GM20431 (cell line): ENCODE results near the gene PTPN14.
"Not testable (repeated sequence)": the region's sequence is repeated elsewhere in the genome, so short reads cannot be mapped to it uniquely, and the experiment has no call there.

Experiments used
- in situ Hi-C: fragments of 300-500 bp; cut with MseI, MboI; formaldehyde crosslinking; loops from one replicate; pipeline ENCODE4 v1.15.0; 2020; ENCODE audit warnings: low sequenced_read_pairs; ENCODE audit not compliant: unreplicated experiment

The PTPN14 gene

DNA sequence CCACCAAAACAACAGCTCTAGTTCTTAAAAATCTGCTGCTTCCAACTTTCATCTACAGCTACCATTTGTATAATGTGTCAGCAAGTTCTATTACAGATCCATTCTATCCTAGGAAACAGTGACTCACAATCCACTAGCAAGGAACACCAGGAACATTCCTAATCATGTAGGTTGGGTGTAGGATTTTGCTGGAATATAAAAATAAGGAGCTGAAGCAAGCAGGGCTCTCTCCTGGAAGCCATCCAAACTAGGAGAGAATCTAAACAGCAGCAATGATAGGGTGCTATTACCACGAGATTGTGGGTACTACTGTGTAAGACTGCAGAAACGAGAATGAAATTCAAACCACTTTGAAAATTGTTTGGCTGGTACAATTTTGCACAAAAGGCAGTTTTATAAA is 135.0 kb downstream of the PTPN14 start:
- in situ Hi-C loops: no loop called here

DNA sequence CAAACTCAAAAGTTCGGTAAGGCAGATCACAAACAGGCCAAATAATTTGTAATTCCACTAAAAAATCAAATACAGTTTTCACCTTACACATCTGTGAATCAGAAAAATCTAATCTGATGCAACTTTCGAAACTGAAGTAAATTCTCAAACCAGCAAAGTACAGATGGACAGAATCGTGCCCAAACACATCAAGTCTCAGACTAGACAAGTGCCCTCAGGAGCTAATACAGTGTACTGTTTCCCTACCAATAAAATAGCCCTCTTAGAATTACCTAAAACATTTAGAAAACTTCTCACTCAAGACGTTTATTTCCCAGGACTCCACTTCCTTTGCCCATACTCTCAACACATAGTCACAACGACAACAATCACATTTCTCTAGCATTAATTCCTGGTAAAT is 136.3 kb downstream of the PTPN14 start:
- in situ Hi-C loops: no loop called here

DNA sequence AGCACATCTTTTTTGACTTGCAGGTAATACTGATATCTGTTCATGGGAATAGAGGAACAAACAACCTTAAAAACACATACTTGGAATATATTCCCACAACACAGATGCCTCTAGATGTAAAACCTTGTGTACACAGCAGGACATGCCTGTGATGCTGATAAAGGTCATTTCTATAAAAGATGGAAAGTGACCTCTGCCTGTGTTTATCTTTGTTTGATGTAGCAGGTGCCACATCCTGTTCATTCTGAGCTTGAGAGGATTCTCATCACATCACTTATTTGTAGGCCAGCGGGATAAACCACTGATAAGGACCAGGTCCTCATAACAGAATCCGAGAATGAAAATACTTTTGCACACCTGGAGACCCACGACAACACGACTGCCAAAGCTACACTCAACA is 136.7 kb downstream of the PTPN14 start:
- in situ Hi-C loops: no loop called here

DNA sequence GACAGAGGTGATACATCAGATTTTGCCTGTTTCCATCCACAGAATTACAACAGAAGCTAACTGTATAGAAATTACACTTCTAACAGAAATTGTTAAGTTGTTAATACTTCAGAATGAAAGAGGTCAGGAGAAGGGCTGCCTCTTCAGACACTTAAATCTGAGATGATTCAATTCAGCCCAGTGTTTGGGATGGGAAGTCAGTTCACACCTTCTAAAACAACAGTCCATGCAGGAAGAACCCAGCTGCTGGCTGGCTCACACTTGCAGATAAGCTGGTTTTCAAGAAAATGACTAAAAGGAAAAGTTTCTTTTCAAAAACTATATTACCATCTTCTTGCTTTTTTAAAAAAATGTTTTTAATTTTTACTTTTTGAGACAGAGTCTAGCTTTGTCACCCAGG is 138.1 kb downstream of the PTPN14 start:
- in situ Hi-C loops: no loop called here

DNA sequence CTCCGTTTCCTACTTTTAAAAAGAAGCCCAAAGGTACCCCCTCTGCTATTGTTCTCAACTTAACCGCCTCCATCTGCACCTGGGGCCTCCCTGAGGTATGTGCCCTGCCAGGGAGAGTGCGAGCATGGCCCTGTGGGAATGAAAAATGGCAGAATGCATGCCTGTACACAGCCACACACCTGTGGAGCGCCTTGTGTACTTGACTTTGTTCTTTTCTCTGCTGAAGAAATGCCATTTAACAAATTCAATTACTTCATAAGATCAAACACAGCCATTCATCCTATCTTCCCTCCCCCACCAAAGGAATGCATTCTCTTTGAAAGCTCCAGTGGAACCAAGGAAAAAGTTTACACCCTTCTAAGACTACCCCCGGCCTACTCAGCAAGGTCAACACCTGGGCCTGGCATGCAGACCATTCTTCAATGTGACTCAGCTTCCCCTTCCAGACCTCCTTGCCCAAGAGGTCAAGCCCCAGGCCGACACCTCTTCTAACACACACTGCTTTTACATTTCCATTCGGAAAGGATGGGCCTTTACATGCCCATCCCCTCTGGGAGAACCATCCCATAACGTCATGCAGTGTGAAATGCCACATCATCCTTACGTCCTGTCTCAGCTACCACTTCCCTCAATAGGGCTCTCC is 146.7 kb downstream of the PTPN14 start:
- in situ Hi-C loops: no loop called here

DNA sequence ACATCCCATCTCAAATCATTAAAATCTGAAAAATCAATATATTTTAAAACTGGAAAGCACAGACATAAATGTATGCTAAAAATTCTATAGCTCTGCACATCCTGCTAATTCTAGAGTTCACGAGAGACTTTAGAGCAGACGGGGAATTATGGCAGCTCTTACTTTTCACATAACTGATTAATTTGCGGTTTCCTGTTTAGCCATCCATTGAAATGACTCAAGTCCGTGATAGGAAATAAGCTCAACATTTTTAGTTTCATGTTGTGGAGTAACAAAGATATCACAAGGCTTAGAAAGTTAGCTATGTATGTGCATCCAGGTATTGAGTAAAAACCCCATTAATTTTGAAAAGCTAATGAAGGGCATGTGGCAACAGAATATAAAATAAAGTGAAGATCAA is 147.2 kb downstream of the PTPN14 start:
- in situ Hi-C loops: no loop called here

DNA sequence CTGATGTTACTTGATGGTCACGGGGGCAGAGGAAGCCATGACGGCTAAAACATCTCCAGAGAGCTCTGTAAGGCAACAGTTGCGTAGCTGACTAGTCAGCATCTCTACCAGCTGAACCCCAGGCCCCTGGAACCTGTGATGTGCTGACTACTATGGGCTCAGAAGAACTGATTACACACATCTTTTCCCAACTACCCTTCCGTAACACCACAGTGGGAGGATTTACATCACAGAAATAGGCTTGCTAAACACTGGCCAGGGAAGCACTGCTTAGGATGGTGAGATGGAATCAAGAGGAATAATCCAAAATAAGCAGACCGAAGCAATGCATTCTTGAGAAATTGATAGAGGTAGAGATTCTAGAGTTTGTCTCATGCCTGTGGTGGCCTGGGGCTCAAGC is 148.0 kb downstream of the PTPN14 start:
- in situ Hi-C loops: no loop called here

DNA sequence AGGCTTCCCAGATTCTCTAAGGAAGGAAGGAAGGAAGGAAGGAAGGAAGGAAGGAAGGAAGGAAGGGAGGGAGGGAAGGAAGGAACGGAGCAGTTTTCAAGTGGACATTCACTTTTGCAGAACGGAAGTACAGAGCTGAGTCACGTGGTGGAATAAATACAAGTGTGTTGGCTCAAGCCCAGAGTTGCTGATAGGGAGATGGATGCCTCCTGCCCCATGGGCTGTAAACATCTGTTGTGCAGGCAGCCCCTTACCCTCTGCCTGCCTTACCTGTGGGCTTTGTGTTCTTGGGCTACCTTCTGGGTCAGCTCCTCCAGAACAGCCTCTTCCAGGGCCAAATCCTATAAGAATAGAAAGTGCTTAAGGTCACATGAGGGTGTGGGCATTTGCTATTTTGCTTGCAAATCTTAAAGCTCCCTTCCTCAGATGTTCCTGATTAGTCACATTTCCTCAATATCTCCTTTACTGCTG is 148.8 kb downstream of the PTPN14 start:
- in situ Hi-C loops: no loop called here

DNA sequence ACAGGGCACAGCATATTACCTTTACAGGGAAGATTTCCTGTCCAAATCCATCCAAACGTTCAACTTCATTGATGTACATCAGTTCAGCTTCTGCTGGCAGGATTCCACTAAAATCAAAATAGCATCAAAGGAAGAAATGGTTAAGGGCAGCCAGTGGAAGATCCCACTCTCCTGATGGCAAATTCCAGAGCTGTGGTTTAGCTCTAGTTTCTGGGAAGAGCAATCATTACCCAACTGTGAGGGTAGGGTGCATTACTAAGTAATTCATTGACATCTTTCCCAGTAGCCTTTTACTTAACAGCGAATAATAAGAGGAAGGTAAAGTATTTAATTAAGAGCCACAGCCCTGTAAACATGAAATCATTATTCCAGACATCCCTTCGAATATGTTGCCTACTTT is 149.7 kb downstream of the PTPN14 start:
- in situ Hi-C loops: no loop called here

DNA sequence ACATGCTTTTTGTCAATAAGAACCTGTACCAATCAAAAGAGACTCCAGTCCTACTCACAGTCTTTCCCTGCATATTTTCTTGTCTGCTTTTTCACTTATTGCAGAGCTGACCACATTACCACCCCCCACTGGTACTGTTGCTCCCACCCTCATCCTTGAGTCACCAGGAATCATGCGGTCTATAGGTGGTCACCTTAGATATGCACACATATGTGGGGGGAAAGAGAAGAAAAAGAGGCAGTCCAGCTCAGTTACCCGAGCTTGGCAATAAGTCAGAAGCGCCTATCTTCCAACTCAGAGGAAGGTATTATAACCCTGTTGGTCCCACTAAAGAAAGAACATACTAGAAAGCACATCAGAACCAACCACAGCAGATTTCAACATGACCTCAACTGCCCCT is 151.3 kb downstream of the PTPN14 start:
- in situ Hi-C loops: no loop called here

DNA sequence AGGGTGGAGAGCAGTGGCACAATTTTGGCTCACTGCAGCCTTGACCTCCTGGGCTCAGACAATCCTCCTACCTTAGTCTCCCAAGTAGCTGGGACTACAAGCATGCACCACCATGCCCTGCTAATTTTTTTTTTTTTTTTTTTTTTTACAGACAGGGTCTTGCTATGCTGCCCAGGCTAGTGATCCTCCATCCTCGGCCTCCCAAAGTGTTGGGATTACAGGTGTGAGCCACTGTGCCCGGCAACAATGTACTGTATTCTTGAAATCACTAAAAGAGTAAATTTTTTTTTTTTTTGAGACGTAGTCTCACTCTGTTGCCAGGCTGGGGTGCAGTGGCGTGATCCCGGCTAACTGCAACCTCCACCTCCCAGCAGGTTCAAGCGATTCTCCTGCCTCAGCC is 152.9 kb downstream of the PTPN14 start:
- in situ Hi-C loops: no loop called here

DNA sequence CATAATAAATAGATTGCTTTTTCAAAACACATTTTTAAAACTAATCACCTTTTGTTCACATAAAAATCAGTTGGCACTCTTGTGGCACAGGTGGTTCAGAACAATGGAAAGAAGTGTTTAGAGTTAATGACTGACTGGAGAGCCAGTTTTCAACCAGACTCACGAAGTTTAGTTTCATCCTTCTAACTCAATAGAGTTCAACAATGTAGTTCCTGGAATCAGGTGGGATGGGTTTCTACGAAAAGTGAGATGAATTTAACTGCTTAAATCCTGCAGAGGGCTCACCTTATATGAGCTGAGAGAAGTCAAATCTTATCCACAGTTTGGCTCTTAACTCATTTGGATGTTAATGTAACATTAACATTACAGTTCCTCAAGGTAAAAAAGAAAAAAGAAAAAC is 153.9 kb downstream of the PTPN14 start:
- in situ Hi-C loops: no loop called here

DNA sequence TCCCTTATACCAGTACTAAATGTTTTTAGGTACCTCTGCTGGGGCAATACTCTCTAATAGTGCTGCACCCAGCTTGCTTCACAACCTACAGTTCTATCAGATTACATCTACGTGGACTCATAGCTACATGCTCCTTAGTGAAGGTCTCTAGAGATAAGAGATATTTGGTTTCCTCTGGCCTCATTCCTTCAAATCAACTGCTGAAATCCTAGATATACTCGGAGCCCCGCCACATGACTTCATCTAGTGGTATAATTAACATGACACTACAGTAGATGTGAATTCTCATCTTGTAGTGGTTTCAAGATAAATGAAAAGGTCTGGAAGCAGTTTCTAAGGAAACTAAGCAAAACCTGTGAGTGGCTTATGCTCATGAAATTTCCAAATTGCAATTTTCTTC is 155.1 kb downstream of the PTPN14 start:
- in situ Hi-C loops: no loop called here

DNA sequence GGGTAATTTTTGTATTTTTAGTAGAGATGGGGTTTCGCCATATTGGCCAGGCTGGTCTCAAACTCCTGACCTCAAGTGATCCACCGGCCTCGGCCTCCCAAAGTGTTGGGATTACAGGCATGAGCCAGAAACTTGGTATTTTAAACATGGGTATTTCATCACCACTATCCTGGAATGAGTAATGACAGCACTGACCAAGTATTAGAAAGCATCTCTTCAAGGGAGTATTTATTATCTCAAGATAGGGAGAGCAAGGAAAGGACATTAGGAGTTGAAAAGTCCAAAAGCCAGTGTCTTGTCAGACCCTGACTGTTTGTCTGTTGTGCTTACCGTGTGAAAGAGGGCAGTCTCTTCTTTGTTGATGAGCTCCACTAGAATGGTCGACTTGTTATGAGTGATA is 156.8 kb downstream of the PTPN14 start:
- in situ Hi-C loops: not testable (repeated sequence)

DNA sequence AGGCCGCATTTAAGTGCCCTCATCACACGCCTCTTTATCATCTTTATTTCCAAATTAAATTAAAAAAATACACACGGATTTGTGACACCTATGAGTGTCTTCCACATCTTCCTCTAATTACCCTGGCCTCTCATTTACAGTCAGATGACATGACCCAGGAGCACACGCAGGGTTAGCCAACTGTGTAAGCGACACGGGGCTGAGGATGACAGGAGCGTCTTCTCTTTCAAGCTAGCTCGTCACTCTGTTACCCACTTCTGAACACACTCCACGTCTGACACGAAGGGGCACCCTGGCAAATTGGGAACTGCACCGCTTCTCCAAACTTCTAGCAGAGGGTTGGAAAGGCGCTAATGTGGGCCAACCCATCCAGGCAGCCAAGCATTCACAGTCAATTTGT is 158.3 kb downstream of the PTPN14 start:
- in situ Hi-C loops: no loop called here

DNA sequence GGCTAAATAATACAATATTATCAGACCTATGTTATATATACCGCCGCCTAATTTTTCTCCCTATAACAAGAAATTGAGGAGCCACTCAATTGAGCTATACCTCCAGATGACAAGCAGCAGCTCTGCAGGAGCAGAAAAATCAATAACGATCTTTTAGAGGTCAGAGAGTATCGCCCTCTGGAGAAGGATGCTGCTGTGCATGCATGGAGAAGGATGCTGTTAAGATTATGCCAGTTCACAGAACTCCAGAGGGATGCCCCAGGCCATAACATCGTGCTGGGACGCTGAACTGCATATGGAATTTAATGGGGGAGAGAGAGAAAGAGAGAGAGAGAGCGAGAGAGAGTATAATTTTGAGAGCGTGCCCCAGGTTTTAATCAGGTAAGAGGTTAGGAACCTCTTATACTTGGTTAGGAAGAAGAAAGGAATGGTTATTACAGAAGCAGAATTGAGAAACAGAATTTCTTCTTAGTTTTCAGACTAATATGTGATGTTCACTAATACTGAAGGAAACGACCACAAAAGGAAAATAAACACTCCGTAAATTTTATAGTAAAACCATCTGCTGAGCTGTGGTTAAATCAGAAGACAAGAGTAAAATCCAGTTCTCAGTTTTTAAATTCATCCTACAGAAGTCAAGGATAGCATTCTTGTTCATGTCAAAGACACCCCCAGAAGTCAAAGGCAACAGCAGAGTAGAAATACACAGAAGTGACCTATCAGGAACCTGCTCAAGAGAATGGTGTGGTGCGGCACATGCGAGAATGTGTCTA is 159.3 kb downstream of the PTPN14 start:
- in situ Hi-C loops: no loop called here

DNA sequence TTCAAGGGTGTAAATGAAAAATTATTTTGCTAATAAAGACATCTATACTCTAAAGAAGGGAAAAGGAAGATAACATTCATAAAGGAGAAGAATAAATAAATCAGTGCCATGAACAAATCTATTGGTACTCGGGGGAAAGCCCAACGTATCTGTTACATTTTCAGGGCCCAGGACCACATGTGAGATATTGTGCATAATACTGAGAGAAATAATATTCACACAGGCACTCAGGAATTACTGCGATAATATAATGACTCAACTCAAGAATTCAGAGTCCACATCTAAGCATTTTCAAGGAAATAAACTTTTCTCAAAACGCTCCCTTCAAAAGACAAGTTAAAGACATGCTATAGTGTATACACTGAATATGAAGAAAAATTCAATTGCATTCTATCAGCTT is 161.7 kb downstream of the PTPN14 start:
- in situ Hi-C loops: no loop called here

DNA sequence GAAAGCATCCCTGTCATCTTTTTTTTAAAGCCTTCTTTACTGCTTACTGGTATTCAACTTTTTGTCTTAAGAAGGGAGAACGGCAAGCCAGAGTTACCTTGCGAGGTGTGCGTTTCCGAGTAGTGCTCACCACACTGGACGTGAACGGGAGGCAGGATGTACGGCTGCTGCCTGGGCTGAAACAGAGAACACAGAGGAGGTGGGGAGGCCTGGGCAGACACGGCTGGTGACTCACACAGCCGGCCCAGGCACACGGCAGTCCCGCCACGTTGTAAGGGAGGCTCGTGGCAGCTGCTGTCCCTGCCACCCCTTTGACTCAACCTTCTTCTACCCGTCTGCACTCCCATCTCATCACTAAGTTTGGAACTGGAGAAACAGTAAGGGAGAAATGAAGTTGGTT is 164.7 kb downstream of the PTPN14 start:
- in situ Hi-C loops: no loop called here

DNA sequence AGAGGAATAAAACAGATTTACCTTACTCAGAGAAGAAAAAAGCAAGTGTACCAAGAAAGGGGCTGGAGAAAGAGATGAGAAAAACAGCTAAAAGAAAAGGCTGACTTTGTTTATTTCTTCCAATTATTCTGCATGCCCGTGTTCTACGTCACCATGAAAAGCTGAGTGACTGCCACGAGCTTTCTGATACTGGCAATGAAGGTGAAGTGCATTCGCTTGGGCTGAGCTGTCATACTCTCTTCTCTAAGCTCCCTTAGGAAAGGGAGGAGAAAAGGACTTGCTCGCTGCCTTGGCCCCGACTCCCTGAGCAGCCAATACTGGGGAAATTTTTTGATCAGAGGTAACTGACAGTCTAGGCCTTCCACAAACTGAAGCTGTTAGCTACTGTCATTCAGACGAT is 165.1 kb downstream of the PTPN14 start:
- in situ Hi-C loops: no loop called here

DNA sequence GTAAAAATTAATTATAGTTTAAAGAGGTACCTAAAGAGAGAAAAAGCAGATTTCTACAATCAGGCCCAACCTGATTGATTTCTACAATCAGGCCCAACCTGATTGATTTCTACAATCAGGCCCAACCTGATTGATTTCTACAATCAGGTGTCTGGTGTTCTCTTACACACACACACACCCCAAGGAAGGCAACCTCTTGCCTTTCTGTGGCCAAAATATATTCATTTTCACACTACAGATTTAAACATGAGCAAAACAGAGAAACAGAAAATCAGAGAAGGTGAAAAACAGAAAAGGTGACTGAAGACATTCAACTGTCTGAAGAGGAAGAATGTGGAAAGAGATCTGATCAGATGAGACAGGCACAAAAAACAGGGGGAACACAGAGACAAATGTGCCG is 166.0 kb downstream of the PTPN14 start:
- in situ Hi-C loops: no loop called here

DNA sequence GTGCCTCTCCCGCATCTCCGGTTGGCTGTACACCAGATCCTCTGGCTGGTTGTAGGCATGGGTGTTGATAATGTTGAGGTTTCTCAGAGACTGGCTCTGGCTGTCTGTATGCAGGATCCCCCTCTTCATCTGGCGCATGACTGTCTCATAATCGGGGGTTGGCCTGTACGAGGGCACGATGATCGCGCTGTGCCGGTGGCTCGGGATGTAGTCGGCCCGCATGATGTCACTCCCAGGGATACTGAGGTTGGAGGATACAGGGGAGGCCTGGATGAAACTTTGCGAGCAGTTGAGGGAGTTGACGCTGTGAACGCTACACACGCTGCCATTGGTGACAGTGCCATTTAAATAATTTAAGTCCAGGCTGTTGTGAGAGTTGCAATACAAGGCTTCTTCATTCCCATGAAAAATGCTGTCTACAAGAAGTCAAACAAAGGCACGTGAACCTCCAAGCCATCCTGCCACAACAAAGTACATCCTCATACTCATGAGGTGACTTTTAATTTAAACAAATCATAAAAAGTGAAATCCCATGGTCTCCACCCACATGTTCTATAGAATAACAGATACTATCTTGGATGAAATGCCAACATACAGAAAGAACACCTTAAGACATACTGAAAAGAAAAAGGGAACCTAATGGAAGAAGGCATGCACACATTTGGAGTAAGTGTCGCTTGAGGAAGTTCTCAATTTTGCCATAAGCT is 166.9 kb downstream of the PTPN14 start:
- in situ Hi-C loops: no loop called here
